ACHN (cell line): ENCODE results near the gene NRIP3.
"Not testable (repeated sequence)": the region's sequence is repeated elsewhere in the genome, so short reads cannot be mapped to it uniquely, and the experiment has no call there.

ENCODE experiments used
- DNase-seq: peaks from one replicate; pipeline ENCODE4 v3.0.0-alpha.2; 2015
- in situ Hi-C: cut with HindIII; loops from 2 replicates; pipeline ENCODE4 v1.10.0; 2017; ENCODE audit warnings: low sequenced_read_pairs, low pct_ligation_motif_present, low pct_unique_long_range_greater_than_20kb

Gene NRIP3

DNA sequence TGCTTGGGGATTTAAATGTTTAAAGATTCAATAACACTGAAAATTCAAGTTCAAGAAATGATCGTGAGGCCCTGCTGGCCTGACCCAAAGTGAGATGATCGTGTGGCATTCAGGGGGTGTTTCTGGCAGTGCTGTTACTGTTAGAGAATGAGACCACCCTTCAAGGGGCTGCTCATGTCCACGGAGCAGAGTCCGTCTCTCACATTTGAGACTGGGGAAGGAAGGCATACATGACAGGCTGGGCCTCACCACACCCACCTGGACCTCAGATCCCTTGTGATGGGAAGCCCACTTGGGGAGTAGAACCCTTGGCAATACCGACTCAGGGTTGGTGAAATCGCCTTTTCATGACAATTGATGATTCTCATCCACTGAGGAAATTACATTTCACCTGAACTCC is 16.1 kb upstream of the NRIP3 start:
- DNase-seq: no peak
- in situ Hi-C loops: loop anchor here (25.0 kb wide), 1 partner anchor 117 kb away; no protein-coding TSS in a partner anchor

DNA sequence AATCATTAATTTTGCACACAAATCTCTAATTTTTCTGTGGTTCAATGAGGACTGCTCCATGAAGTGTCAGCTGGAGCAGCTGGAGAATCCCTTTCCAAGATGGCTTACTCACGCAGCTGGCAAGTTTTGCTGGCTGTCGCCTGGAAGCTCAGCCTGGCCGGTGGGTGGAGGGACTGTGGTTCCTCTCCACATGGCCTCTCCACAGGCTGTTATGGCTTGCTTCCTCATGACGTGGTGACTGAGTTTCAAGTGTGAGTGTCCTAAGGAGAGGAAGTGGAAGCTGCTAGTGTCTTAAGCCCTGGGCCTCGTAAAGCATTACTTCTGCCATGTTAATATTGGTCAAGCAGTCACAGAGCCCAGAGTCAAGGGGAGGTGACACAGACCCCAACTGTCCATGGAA is 14.0 kb upstream of the NRIP3 start:
- DNase-seq: no peak
- in situ Hi-C loops: loop anchor here (25.0 kb wide), 1 partner anchor 120 kb away; no protein-coding TSS in a partner anchor

DNA sequence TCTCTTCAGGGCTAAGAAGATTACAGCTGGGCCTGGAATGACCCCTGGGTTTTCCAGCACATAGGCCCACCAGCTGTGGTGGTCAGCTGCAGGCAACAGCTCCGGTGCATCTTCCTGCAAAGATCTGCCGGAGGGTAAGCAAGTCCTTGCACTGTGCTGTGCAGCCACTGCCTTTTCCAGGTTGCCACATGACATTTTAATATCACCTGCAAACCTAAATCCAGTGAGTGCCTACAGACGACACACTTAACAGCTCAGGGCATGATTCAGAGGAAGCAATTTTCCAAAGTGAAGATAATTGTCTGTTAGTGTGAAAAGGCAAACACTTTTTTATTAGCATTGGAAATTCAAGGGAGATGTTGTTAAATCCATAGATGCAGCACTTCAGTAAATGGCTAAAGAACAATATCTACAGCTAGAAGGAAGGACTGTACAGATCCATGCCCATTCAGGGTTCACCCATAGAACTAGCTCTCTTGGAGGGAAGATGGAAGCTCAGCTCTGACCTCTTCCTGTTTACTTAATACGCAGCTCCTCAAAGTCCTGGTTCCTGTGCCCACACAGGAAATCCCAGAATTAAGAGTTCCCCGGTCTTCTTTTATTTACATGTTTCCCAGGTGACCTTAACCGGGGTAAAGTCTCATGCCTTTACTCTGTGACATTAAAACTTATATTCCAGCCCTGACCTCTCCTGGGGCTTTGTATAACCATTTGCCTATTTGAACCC is 13.3 kb upstream of the NRIP3 start:
- in situ Hi-C loops: loop anchor here (25.0 kb wide), 1 partner anchor 120 kb away; no protein-coding TSS in a partner anchor
- no peak for DNase-seq

DNA sequence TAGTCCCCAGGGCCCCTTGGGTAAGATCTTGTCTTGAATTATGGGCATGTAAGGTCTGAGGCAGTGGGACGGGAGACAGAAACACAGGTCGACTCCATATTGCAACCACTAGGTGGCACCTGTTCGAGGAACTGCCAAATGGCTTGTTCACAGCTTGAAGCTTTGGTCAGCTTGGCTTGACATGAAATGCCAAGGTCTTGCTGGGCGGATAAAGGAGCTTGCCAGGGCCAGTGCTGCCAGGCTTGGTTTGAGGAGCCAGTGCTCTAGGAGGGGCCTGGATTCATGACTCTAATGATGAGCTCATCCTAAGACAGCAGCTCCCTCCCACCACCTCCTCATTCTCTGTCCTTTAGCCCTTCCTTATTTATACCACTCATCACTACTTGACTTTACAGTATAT is 11.9 kb upstream of the NRIP3 start:
- DNase-seq: peak; percentile 72
- in situ Hi-C loops: loop anchor here (25.0 kb wide), 1 partner anchor 122 kb away; no protein-coding TSS in a partner anchor

DNA sequence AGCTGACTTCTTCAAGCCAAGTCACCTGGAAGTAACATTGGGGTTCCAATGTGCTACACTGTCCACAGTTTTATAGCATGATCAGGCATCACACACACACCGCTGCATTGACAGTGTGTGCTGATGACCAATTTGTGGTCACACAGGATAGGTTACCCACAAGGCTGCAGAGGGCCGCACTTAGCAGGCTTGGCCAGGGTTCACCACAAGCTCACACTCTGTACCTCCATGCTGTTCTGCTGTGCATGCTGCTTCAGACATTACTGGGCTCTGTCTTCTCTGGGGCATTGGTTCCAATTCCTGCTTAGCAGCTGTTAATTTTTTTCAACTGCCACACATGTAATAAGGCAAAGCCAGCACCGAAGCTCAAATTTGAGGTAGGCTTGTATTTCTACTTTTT is 11.0 kb upstream of the NRIP3 start:
- in situ Hi-C loops: loop anchor here (25.0 kb wide), 1 partner anchor 122 kb away; no protein-coding TSS in a partner anchor
- DNase-seq: no peak

DNA sequence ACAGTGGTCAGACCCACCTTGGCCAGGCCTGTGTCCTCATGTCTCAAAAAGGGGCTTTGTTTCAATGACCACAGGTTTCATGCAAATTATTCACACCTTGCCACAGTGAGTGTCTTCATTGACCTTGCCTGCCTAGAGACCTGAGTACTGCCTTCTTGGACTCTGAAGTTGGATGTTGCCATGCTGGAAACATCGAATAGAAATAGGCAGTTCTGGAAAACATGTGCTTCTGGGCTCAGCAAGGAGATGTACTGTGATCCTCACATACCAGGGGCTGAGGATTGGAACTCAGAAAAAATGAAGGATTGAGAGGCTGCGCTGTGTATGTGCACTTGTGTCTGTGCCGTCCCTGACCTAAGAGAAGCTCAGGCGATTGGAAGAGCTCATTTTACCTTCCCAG is 9.6 kb upstream of the NRIP3 start:
- in situ Hi-C loops: loop anchor here (25.0 kb wide), 1 partner anchor 124 kb away; no protein-coding TSS in a partner anchor

DNA sequence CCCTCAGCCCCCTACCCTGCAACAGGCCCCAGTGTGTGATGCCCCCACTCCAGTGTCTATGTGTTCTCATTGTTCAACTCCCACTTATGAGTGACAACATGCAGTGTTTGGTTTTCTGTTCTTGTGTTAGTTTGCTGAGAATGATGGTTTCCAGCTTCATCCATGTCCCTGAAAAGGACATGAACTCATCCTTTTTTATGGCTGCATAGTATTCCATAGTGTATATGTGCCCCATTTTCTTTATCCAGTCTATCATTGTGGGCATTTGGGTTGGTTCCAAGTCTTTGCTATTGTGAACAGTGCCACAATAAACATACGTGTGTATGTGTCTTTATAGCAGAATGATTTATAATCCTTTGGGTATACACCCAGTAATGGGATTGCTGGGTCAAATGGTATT is 5.7 kb upstream of the NRIP3 start:
- DNase-seq: not testable (repeated sequence)
- in situ Hi-C loops: loop anchor here (25.0 kb wide), 1 partner anchor 128 kb away; no protein-coding TSS in a partner anchor

More for the DNA sequence above, 9.6 kb upstream of the NRIP3 start:
- no peak for DNase-seq

DNA sequence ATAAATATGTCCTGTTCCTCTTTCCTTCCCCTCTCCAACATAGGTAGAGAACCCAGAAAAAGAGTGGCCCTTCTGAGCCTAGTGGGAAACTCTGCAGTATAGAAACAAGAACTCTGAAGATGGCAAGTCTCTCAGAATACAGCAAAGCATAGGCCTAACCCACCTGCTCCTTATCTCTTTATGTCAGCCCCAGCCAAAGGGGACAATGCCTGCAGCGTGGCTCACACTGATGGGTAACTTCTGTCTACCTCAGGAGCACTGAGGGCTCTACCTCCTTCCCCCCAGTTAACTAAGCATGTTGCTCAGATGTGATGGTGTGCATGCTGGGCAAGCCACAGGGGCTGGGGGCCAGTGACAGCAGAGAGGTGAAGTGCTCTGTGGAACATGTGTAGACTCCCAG is 4.9 kb upstream of the NRIP3 start:
- in situ Hi-C loops: loop anchor here (25.0 kb wide), 1 partner anchor 129 kb away; no protein-coding TSS in a partner anchor
- DNase-seq: no peak

DNA sequence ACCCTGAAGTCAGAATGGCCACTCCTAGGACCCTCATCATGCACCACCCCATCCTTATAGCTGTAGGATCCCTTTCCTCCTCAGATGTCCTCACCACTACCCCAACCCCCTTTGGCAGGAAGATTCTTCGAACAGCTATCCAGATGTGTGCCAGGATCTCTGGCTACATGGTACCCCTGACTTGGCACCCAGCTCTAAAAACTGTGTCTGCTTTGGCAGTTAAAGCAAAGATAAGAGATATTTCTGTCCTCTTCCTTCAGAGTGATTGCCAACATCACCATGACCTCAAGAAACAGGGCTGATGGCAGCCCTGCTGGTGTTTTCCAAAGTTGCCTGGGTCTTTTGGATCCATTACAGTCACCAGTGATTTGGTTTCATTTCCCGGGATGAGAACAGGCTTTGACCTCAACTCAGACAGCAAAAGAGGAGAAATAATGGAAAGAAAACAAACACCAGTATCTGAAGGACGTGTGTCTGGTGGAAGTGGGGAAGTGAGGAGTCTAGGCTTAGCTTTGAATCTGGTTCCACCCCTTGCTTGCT is 4.3 kb upstream of the NRIP3 start:
- in situ Hi-C loops: loop anchor here (25.0 kb wide), 1 partner anchor 129 kb away; no protein-coding TSS in a partner anchor
- DNase-seq: no peak

DNA sequence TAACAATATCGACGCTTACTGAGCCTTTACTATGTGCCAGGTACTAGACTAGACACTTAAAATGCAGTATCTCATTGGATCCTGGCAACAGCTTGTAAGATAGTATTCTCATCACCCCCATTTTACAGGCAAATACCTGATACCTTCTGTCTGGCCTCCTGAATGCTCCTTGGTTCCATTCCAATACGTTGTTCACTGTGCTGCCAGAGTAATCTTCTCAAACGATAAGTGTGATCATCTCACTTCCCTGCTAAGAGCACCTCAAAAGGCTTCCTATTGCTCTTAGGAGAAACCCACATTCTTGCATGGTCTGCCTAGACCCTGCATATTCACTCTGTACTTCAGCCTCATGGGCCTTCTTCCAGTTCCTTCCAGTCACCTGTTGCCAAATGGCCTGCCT is 1.3 kb upstream of the NRIP3 start:
- in situ Hi-C loops: loop anchor here (25.0 kb wide), 1 partner anchor 132 kb away; no protein-coding TSS in a partner anchor
- no peak for DNase-seq

DNA sequence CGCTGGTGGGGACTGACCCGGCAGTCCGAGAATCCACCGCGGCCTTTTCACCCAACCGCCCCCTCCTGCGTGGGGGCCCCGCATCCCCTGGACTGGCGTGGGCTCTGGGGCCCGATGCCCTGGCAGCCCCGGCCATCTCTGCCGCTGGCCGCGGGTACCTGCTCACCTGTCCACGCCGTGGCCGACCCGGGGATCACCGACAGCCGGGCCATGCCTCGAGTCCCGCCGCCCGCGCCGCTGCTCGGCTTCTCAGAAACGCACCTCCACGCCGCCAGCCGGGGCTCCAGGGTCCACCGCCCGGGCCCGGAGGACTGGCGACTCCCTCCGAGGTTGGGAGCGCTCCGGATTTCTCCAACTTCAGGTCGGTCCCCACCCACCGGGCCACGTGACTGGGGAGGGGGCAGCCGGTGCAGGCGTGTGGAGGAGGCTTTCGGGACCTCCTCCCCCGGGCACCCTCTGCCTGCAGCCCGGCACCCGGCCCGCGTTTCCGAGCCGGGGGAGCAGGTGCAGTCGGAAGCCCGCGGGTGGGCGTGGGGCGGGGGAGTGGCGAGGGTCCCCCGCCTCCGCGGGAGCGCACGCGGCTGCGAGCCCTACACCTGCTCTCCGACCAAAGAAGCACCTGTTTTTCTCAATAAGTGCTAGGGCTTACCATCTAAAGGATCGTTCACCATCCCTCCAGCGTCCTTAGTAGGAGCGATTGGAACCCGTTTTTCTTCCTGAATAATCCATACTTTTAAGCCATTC is 554 bp upstream of the NRIP3 start:
- in situ Hi-C loops: loop anchor here (25.0 kb wide), 1 partner anchor 133 kb away; no protein-coding TSS in a partner anchor
- DNase-seq: no peak

DNA sequence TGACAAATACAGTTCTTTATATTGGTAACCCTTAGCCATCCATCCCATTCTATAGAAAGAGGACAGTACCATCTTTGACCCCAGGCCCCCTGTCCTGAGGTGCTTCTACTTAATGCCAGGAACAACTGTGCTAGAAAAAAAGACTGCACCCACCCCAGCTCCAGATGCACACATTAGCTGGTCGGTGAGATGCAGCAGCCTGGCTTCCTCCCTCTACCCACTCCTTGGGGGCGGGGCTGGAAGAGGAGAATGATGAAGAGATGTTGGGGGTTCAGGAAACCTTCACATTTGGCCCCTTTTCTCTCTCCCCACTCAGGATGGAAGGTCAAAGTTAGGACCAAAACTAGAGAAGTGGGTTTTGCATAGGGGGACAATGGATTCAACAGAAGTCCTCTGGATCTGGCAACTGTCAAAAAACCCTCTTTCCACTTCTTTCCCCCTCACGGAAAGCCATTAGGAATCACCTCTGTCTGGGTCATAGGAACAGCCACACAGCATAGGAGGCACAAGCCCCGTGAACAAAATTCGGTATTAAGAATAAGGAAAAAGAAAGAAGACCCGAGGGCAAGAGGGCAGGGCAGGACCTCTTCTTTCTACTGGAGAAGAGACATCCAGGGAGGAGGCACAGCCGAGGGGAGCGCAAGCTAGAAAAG is 755 bp downstream of the NRIP3 start:
- DNase-seq: no peak

DNA sequence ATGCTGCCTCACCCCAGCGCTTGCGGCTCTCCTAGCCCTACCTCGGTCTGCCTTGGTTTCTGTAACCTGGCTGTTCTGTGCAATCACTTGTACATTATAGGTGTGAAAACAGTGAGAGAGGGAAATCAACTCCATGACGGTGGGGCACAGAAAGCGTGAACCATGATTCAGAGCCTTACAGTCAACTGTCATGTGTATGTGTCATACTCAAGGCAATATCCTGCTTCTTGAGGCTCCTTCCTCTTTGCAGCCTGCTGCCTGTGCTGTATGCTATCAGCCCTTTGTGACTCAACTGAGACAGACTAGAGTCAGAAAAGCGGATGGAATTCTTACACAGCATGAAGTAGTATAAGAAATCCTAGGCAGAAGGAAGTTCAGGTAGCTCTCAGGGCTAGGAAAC is 2.1 kb downstream of the NRIP3 start:
- DNase-seq: peak; percentile 84
- in situ Hi-C loops: loop anchor here (25.0 kb wide), 1 partner anchor 136 kb away; no protein-coding TSS in a partner anchor

More for the DNA sequence above, 755 bp downstream of the NRIP3 start:
- in situ Hi-C loops: loop anchor here (25.0 kb wide), 1 partner anchor 134 kb away; no protein-coding TSS in a partner anchor

DNA sequence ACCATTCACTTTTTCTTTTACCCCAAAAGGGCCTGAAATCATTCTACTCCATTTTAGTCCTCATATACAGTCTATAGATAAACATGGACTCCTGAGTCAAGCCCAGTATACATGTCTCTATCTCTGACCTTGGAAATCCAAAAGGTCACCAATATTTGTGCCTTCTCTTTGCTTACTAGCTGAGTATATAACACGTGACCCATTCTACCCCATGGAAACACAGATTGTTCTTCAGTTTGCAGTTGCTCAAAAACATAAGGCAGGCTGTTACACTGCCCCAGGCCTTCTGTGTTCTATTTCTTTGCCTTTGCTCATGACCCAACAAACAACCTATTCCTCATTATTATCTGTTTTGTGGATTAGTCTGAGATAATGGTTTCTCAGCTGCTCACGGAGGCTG is 5.8 kb downstream of the NRIP3 start:
- DNase-seq: no peak
- in situ Hi-C loops: no loop called here

DNA sequence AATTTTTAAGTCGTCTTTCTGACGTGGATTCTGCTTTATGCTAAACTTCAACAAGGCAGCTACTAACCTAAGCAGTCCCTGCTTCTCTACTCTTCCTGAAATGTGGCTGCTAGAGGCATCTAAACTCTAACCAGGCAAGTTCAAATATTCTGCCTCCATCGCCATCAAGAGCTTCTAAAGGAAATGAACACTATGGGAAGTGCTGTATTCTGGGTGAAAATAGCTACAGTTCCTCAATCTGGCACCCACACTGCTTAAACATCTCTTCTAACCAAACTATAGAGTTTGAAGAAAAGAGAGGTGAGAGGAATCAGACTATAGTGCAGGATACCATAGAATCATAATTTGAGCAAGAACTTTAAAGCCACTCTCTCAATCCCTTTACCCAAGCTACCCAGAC is 6.3 kb downstream of the NRIP3 start:
- in situ Hi-C loops: no loop called here
- DNase-seq: no peak

DNA sequence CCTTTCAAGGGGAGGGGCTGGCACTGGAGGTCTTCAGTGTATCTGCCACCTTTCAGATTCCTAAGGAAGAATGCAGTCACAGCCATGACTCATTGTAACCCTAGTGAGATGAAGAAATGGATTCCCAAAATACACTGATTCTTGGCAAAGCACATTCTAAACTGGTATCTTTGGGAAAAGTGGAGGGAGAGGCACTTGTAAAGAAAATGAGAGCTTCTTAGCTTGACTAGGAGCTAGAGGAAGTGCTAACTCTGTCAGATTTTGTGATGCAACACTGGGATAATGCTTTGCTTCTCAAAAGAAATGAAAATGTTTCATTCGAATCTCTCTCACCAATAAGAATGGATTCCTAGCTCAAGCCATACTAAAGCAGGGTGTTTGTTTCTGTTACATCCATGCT is 14.3 kb downstream of the NRIP3 start:
- in situ Hi-C loops: no loop called here
- DNase-seq: peak; percentile 17

DNA sequence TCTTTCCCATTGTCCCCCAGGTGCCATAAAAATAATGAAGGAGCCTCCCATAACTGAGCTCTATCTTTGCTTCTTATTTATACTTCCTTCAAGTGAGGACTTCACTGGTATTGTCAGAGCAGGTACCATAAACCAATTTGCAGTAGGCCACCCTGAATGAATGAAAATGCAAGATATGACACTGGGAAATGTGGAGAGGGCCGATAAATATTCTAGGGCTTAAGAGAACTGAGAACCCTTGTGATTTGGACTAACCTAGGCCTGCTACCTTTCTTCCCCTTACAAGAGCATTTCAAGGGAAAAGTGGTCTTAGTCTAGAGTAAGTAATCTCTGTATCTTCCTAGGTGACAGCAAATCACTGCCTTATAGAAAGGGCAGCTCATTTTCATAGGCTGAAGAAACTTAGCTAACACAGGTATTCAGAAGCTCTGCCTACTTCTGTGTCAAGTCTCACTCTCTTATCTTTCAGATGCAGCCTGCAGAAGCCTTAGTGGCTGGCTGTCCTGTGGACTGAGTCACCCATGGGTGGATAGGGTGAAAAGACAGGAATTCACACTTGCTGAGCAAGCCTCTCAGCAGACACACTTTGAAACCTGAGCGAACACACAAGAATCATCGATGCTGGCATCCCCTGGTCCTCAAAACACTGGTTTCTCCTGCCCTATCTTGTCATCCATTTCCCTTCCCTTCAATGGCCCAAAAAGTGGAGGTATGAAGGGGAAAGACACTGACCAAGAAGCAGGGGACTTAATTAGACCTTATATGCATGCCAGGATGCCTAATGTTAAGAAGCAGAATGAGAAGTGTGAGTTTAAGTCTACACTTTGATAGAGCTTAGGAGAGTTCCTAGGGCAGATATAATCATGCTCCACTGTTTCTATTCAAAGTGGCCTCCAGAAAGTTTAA is 15.2 kb downstream of the NRIP3 start:
- in situ Hi-C loops: no loop called here
- peak; percentile 41 for DNase-seq
